ENCODE data around the gene NGFR.

DNA sequence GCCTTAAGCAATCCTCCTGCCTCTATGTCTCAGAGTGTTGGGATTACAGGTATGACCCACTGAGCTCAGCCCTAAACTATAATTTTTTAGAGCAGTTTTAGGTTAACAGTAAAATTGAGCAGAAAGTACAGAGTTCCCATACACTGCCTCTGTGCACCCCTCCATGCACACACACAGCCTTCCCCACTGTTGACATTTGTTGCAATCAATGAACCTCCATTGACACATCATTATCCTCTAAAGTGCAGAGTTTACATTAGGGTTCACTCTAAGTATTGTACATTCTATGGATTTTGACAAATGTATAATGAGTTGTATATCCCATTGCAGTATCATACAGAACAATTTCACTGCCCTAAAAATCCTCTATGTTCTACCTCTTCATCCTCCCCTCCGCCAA is 35.0 kb downstream of the NGFR start:
- TF ChIP-seq, protein P1, sequence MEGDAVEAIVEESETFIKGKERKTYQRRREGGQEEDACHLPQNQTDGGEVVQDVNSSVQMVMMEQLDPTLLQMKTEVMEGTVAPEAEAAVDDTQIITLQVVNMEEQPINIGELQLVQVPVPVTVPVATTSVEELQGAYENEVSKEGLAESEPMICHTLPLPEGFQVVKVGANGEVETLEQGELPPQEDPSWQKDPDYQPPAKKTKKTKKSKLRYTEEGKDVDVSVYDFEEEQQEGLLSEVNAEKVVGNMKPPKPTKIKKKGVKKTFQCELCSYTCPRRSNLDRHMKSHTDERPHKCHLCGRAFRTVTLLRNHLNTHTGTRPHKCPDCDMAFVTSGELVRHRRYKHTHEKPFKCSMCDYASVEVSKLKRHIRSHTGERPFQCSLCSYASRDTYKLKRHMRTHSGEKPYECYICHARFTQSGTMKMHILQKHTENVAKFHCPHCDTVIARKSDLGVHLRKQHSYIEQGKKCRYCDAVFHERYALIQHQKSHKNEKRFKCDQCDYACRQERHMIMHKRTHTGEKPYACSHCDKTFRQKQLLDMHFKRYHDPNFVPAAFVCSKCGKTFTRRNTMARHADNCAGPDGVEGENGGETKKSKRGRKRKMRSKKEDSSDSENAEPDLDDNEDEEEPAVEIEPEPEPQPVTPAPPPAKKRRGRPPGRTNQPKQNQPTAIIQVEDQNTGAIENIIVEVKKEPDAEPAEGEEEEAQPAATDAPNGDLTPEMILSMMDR (IDR thresholded peaks at IDR 0.05 in 2 of 3, conservative IDR thresholded peaks at IDR 0.05 in 1 of 3; ENCODE audit: insufficient read depth in 2 of 3, low read depth in 1 of 3, low read length in 3 of 3): no peak
- TF ChIP-seq, protein P2, sequence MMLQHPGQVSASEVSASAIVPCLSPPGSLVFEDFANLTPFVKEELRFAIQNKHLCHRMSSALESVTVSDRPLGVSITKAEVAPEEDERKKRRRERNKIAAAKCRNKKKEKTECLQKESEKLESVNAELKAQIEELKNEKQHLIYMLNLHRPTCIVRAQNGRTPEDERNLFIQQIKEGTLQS (IDR thresholded peaks at IDR 0.05): no peak
- TF ChIP-seq, protein P2 (CRISPR knock-in tag; conservative IDR thresholded peaks at IDR 0.05): no peak
- TF ChIP-seq ZNF354B (CRISPR knock-in tag; IDR thresholded peaks at IDR 0.05) (no peak), THRAP3 (IDR thresholded peaks at IDR 0.05; ENCODE audit: borderline replicate concordance) (no peak), ZFX (CRISPR knock-in tag; IDR thresholded peaks at IDR 0.05) (no peak), NR2C1 (IDR thresholded peaks at IDR 0.05) (no peak), NR2C1 (tag; IDR thresholded peaks at IDR 0.05) (no peak), POLR2A (conservative IDR thresholded peaks at IDR 0.05) (no peak), GATAD2B (IDR thresholded peaks at IDR 0.05; ENCODE audit: borderline replicate concordance) (no peak)
- TF ChIP-seq, protein P3, sequence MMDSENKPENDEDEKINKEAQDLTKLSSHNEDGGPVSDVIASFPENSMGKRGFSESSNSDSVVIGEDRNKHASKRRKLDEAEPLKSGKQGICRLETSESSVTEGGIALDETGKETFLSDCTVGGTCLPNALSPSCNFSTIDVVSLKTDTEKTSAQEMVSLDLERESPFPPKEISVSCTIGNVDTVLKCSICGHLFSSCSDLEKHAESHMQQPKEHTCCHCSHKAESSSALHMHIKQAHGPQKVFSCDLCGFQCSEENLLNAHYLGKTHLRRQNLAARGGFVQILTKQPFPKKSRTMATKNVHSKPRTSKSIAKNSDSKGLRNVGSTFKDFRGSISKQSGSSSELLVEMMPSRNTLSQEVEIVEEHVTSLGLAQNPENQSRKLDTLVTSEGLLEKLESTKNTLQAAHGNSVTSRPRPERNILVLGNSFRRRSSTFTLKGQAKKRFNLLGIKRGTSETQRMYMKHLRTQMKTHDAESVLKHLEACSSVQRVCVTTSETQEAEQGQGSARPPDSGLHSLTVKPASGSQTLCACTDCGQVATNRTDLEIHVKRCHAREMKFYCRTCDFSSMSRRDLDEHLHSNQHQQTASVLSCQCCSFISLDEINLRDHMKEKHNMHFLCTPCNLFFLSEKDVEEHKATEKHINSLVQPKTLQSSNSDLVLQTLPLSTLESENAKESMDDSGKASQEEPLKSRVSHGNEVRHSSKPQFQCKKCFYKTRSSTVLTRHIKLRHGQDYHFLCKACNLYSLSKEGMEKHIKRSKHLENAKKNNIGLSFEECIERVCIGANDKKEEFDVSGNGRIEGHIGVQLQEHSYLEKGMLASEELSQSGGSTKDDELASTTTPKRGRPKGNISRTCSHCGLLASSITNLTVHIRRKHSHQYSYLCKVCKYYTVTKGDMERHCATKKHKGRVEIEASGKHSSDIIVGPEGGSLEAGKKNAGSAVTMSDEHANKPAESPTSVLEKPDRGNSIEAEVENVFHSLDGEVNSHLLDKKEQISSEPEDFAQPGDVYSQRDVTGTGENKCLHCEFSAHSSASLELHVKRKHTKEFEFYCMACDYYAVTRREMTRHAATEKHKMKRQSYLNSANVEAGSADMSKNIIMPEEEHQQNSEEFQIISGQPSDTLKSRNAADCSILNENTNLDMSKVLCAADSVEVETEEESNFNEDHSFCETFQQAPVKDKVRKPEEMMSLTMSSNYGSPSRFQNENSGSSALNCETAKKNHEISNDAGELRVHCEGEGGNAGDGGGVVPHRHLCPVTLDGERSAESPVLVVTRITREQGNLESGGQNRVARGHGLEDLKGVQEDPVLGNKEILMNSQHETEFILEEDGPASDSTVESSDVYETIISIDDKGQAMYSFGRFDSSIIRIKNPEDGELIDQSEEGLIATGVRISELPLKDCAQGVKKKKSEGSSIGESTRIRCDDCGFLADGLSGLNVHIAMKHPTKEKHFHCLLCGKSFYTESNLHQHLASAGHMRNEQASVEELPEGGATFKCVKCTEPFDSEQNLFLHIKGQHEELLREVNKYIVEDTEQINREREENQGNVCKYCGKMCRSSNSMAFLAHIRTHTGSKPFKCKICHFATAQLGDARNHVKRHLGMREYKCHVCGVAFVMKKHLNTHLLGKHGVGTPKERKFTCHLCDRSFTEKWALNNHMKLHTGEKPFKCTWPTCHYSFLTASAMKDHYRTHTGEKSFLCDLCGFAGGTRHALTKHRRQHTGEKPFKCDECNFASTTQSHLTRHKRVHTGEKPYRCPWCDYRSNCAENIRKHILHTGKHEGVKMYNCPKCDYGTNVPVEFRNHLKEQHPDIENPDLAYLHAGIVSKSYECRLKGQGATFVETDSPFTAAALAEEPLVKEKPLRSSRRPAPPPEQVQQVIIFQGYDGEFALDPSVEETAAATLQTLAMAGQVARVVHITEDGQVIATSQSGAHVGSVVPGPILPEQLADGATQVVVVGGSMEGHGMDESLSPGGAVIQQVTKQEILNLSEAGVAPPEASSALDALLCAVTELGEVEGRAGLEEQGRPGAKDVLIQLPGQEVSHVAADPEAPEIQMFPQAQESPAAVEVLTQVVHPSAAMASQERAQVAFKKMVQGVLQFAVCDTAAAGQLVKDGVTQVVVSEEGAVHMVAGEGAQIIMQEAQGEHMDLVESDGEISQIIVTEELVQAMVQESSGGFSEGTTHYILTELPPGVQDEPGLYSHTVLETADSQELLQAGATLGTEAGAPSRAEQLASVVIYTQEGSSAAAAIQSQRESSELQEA (IDR thresholded peaks at IDR 0.05; ENCODE audit: low read depth): no peak
- TF ChIP-seq, protein P4, sequence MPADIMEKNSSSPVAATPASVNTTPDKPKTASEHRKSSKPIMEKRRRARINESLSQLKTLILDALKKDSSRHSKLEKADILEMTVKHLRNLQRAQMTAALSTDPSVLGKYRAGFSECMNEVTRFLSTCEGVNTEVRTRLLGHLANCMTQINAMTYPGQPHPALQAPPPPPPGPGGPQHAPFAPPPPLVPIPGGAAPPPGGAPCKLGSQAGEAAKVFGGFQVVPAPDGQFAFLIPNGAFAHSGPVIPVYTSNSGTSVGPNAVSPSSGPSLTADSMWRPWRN (IDR thresholded peaks at IDR 0.05; ENCODE audit: low read depth): no peak
- TF ChIP-seq, protein P5, sequence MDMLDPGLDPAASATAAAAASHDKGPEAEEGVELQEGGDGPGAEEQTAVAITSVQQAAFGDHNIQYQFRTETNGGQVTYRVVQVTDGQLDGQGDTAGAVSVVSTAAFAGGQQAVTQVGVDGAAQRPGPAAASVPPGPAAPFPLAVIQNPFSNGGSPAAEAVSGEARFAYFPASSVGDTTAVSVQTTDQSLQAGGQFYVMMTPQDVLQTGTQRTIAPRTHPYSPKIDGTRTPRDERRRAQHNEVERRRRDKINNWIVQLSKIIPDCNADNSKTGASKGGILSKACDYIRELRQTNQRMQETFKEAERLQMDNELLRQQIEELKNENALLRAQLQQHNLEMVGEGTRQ (CRISPR knock-in tag; IDR thresholded peaks at IDR 0.05): no peak
